ENCODE measurements around the gene ME1. TPM values are rescaled to one million over a fixed set of nuclear protein-coding genes. Genes with fewer than 3 reads are reported as not detected.

Gene ME1
- total RNA-seq, 5 donors from 2014 or later (not counting 1 experiment from before 2014, with no cell fraction given): 0.10 to 1.0 (median 0.88) TPM

DNA sequence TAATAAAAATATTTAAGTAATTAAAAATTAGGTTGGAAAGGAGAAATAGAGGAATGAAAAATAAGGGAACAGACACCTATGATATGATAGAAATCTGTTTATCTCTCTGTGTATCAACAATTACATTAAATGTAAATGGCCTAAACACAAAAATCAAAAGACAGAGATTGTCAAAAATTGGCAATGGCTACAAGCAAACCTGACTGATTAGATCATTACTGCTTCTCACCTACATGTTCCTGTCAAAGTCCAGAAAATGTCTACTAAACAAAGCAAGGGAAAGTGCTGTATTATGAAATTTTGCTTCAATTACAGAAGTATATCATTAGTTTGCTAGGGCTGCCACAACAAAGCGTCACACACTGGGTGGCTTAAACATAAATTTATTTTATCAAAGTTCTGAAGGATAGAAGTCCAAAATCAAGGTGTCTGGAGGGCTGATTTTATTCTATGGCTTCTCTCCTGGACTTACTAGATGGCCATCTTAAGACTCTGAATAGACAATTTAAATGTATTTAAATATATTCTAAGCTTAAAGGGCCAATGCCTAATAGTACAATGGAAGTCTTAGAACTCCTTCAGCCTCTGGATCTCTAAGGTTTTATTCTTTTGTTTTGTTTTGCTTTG, 6.3 kb downstream of the ME1 start:
- ATAC-seq (replicated peaks in 1 of 4): no peak

DNA sequence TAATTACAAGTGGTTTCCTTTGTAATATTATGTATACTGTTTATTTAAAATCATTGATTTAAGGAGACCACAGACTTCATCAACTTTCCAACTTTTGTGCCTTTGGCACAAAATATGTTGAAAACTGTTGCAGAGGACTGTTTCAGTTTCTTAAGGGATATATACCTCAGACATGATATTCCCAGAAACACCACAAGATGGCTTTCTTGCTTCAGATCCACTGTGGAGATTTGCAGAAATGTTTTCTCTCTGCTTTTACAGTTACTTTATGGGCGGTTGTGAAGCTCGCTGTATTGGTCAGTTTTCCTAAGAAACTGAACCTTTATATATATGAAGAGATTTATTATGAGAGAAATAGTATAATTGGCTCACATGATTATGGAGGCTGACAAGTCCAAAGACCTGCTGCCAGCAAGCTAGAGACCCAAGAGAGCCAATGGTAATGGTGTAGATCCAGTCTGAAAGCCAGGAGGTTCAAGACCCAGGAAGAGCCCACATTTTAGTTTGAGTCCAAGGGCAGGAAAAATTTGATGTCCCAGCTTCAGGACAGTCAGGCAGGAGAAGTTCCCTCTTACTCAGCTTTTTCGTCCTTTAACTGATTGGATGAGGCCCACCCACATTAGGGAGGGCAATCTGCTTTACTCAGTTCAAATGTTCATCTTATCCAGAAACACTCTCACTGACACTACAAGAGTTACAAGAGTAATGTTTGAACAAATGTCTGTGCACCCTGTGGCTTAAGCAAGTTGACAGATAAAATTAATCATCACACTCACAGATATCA, 12.8 kb downstream of the ME1 start:
- WGBS (ENCODE audit: insufficient coverage): 60% methylated on average over 1 of the region's 3 CpGs

More for the DNA sequence above, 6.3 kb downstream of the ME1 start:
- Mint-ChIP-seq H3K27me3 (peaks cover 0 to 3% of the 10 kb centered on the region in 2 donors), H3K36me3 (no peaks in the 10 kb centered on the region), H3K4me1 (no peaks in the 10 kb centered on the region), H3K9me3 (peaks cover 0 to 20% (median 11%) of the 10 kb centered on the region in 3 donors), H3K27ac (no peak overlapping the region), H3K4me3 (no peak overlapping the region)
- ChIA-PET CTCF (no interaction called here), POLR2A (no interaction called here)
- no peaks in the 10 kb centered on the region for H3K36me3 ChIP-seq (ENCODE audit: control insufficient read depth in 2 of 2, extremely low read depth in 1 of 2, insufficient read depth in 1 of 2, low read length in 1 of 2)
- H3K4me1 ChIP-seq (ENCODE audit: control insufficient read depth in 1 of 2, extremely low read depth in 1 of 2, insufficient read depth in 2 of 2, low read length in 2 of 2): no peaks in the 10 kb centered on the region
- no peak for DNase-seq
- WGBS (ENCODE audit: insufficient coverage): no CpG with 5 or more reads among the region's 1 CpG
- no peak overlapping the region for H3K4me3 ChIP-seq (ENCODE audit: control insufficient read depth in 1 of 2, extremely low read depth in 1 of 2, low read length in 1 of 2)
- H3K9me3 ChIP-seq: no peaks in the 10 kb centered on the region
- no peaks in the 10 kb centered on the region for H3K27me3 ChIP-seq (replicated peaks in 1 of 2; ENCODE audit: control insufficient read depth in 2 of 2, extremely low read depth in 1 of 2, insufficient read depth in 2 of 2, low read length in 1 of 2)
- H3K27ac ChIP-seq (ENCODE audit: low read length): no peak overlapping the region

DNA sequence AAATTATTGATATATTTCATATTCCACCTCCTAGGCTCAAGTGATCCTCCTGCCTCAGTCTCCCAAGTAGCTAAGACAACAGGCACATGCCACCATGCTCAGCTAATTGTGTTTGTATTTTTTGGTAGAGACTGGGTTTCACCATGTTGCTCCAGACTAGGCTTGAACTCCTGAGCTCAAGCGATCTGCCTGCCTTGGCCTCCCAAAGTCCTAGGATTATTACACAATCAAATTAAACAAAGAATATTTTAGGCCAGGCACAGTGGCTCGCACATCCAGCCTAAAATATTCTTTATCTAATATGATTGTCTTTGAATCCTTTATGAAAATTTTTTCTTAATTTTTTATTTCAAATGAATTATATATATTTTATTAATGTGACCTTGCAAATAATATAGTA, 17.8 kb downstream of the ME1 start:
- H3K27me3 ChIP-seq (replicated peaks in 1 of 2; ENCODE audit: control insufficient read depth in 2 of 2, extremely low read depth in 1 of 2, insufficient read depth in 2 of 2, low read length in 1 of 2): no peaks in the 10 kb centered on the region
- CTCF ChIA-PET: no interaction called here
- H3K9me3 Mint-ChIP-seq: peaks cover 0 to 2% (median 0%) of the 10 kb centered on the region in 3 donors
- no CpG with 5 or more reads among the region's 2 CpGs for WGBS (ENCODE audit: insufficient coverage)
- no peaks in the 10 kb centered on the region for H3K36me3 Mint-ChIP-seq
- no peak overlapping the region for H3K4me3 Mint-ChIP-seq
- H3K27ac Mint-ChIP-seq: no peak overlapping the region
- no peaks in the 10 kb centered on the region for H3K9me3 ChIP-seq
- DNase-seq (no peak), ATAC-seq (replicated peaks in 1 of 4) (no peak)
- POLR2A ChIA-PET: no interaction called here
- peaks cover 0 to 7% of the 10 kb centered on the region in 2 donors for H3K27me3 Mint-ChIP-seq
- no peak overlapping the region for H3K4me3 ChIP-seq (ENCODE audit: control insufficient read depth in 1 of 2, extremely low read depth in 1 of 2, low read length in 1 of 2)
- no peak overlapping the region for H3K27ac ChIP-seq (ENCODE audit: low read length)
- no peaks in the 10 kb centered on the region for H3K4me1 Mint-ChIP-seq
- H3K4me1 ChIP-seq (ENCODE audit: control insufficient read depth in 1 of 2, extremely low read depth in 1 of 2, insufficient read depth in 2 of 2, low read length in 2 of 2): no peaks in the 10 kb centered on the region
- no peaks in the 10 kb centered on the region for H3K36me3 ChIP-seq (ENCODE audit: control insufficient read depth in 2 of 2, extremely low read depth in 1 of 2, insufficient read depth in 1 of 2, low read length in 1 of 2)

More for the DNA sequence above, 12.8 kb downstream of the ME1 start:
- ChIA-PET POLR2A (no interaction called here), CTCF (no interaction called here)
- no peak for ATAC-seq (replicated peaks in 1 of 4)
- no peaks in the 10 kb centered on the region for H3K36me3 ChIP-seq (ENCODE audit: control insufficient read depth in 2 of 2, extremely low read depth in 1 of 2, insufficient read depth in 1 of 2, low read length in 1 of 2)
- H3K4me1 ChIP-seq (ENCODE audit: control insufficient read depth in 1 of 2, extremely low read depth in 1 of 2, insufficient read depth in 2 of 2, low read length in 2 of 2): no peaks in the 10 kb centered on the region
- H3K27ac Mint-ChIP-seq: no peak overlapping the region
- no peaks in the 10 kb centered on the region for H3K27me3 ChIP-seq (replicated peaks in 1 of 2; ENCODE audit: control insufficient read depth in 2 of 2, extremely low read depth in 1 of 2, insufficient read depth in 2 of 2, low read length in 1 of 2)
- H3K27me3 Mint-ChIP-seq: no peaks in the 10 kb centered on the region
- H3K9me3 ChIP-seq: no peaks in the 10 kb centered on the region
- no peaks in the 10 kb centered on the region for H3K36me3 Mint-ChIP-seq
- H3K27ac ChIP-seq (ENCODE audit: low read length): no peak overlapping the region
- H3K9me3 Mint-ChIP-seq: peaks cover 0 to 8% (median 2%) of the 10 kb centered on the region in 3 donors
- DNase-seq: no peak
- H3K4me1 Mint-ChIP-seq: no peaks in the 10 kb centered on the region
- no peak overlapping the region for H3K4me3 Mint-ChIP-seq
- no peak overlapping the region for H3K4me3 ChIP-seq (ENCODE audit: control insufficient read depth in 1 of 2, extremely low read depth in 1 of 2, low read length in 1 of 2)

DNA sequence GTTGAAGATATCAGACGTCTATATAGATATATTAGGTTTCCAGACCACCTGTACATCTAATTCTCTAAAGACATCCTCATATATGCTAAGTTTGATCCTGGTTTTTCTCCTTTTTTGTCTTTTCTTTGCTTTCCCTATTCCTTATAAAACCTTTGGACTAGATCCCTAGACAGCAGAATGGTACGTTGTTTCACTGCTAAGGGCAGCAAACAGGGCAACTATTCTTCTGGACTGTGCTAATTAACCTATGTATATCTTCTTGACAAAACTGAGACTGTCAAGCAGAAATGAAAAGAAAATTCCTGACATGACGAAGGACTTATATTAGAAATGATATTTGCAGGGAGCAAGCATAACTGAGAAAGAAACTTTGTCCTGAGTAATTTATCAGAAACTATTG, 19.1 kb downstream of the ME1 start:
- ATAC-seq (replicated peaks in 1 of 4) (no peak), DNase-seq (no peak)
- Mint-ChIP-seq H3K4me1 (no peaks in the 10 kb centered on the region), H3K27ac (no peak overlapping the region), H3K4me3 (no peak overlapping the region), H3K9me3 (no peaks in the 10 kb centered on the region), H3K27me3 (peaks cover 0 to 10% of the 10 kb centered on the region in 2 donors), H3K36me3 (no peaks in the 10 kb centered on the region)
- Histone ChIP-seq H3K4me1 (ENCODE audit: control insufficient read depth in 1 of 2, extremely low read depth in 1 of 2, insufficient read depth in 2 of 2, low read length in 2 of 2) (no peaks in the 10 kb centered on the region), H3K4me3 (ENCODE audit: control insufficient read depth in 1 of 2, extremely low read depth in 1 of 2, low read length in 1 of 2) (no peak overlapping the region), H3K9me3 (no peaks in the 10 kb centered on the region), H3K36me3 (ENCODE audit: control insufficient read depth in 2 of 2, extremely low read depth in 1 of 2, insufficient read depth in 1 of 2, low read length in 1 of 2) (no peaks in the 10 kb centered on the region), H3K27me3 (replicated peaks in 1 of 2; ENCODE audit: control insufficient read depth in 2 of 2, extremely low read depth in 1 of 2, insufficient read depth in 2 of 2, low read length in 1 of 2) (no peaks in the 10 kb centered on the region), H3K27ac (ENCODE audit: low read length) (no peak overlapping the region)
- WGBS (ENCODE audit: insufficient coverage): no CpG with 5 or more reads among the region's 3 CpGs
- CTCF ChIA-PET: no interaction called here
- POLR2A ChIA-PET: interaction anchor here in 1 of 2 donors (0.6 kb wide), 1 partner anchor 136 kb away, joined by 3 read pairs; no protein-coding TSS in a partner anchor

DNA sequence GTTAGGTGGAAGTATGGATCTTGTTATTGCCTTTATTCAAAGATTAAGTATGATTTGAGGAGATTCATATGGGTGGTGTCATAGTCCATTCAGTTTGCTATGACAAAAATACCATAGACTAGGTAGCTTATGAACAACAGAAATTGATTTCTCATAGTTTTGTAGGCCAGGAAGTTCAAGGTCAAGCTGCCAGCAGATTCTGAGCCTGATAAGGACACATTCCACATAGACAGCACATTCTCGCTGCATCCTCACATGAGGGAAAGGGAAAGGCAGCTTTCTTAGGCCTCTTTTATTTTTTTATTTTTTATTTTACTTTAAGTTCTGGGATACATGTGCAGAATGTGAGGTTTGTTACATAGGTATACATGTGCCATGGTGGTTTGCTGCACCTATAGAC, 27.7 kb downstream of the ME1 start:
- peaks cover 0 to 4% of the 10 kb centered on the region in 2 donors for H3K27me3 Mint-ChIP-seq
- H3K9me3 Mint-ChIP-seq: peaks cover 0 to 13% (median 3%) of the 10 kb centered on the region in 3 donors
- ChIA-PET CTCF (no interaction called here), POLR2A (no interaction called here)
- Histone ChIP-seq H3K27ac (ENCODE audit: low read length) (no peak overlapping the region), H3K4me1 (ENCODE audit: control insufficient read depth in 1 of 2, extremely low read depth in 1 of 2, insufficient read depth in 2 of 2, low read length in 2 of 2) (no peaks in the 10 kb centered on the region), H3K4me3 (ENCODE audit: control insufficient read depth in 1 of 2, extremely low read depth in 1 of 2, low read length in 1 of 2) (no peak overlapping the region), H3K36me3 (ENCODE audit: control insufficient read depth in 2 of 2, extremely low read depth in 1 of 2, insufficient read depth in 1 of 2, low read length in 1 of 2) (no peaks in the 10 kb centered on the region), H3K27me3 (replicated peaks in 1 of 2; ENCODE audit: control insufficient read depth in 2 of 2, extremely low read depth in 1 of 2, insufficient read depth in 2 of 2, low read length in 1 of 2) (no peaks in the 10 kb centered on the region), H3K9me3 (no peaks in the 10 kb centered on the region)
- no peaks in the 10 kb centered on the region for H3K36me3 Mint-ChIP-seq
- ATAC-seq (replicated peaks in 1 of 4) (no peak), DNase-seq (no peak)
- WGBS (ENCODE audit: insufficient coverage): no CpG with 5 or more reads among the region's 1 CpG
- H3K4me1 Mint-ChIP-seq: no peaks in the 10 kb centered on the region
- H3K27ac Mint-ChIP-seq: no peak overlapping the region
- no peak overlapping the region for H3K4me3 Mint-ChIP-seq

DNA sequence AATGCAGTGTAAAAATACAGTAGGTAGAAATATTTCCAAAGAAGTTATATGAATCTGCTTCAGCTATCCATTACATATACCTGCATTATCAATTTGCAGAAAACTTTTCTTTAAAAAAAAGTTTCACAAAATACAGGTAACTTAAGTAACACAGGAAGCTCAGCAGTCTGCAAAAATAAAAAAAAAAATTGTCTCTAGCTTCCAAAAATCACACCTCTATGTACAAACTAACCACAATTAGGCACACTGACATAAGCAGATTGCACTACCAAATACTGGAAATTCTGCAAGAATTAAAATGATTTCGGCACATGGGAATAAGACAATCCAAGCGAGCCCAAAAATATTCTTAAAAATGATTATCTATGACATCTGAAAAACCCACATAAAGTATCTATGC, 41.2 kb downstream of the ME1 start:
- peaks cover 0 to 2% of the 10 kb centered on the region in 2 experiments for H3K27me3 ChIP-seq (replicated peaks in 1 of 2; ENCODE audit: control insufficient read depth in 2 of 2, extremely low read depth in 1 of 2, insufficient read depth in 2 of 2, low read length in 1 of 2)
- no peak overlapping the region for H3K4me3 Mint-ChIP-seq
- no peaks in the 10 kb centered on the region for H3K4me1 ChIP-seq (ENCODE audit: control insufficient read depth in 1 of 2, extremely low read depth in 1 of 2, insufficient read depth in 2 of 2, low read length in 2 of 2)
- ChIA-PET POLR2A (no interaction called here), CTCF (no interaction called here)
- no peaks in the 10 kb centered on the region for H3K36me3 ChIP-seq (ENCODE audit: control insufficient read depth in 2 of 2, extremely low read depth in 1 of 2, insufficient read depth in 1 of 2, low read length in 1 of 2)
- H3K36me3 Mint-ChIP-seq: no peaks in the 10 kb centered on the region
- no peak overlapping the region for H3K4me3 ChIP-seq (ENCODE audit: control insufficient read depth in 1 of 2, extremely low read depth in 1 of 2, low read length in 1 of 2)
- ATAC-seq (replicated peaks in 1 of 4): no peak
- H3K9me3 ChIP-seq: no peaks in the 10 kb centered on the region
- no peak for DNase-seq
- H3K27ac Mint-ChIP-seq: no peak overlapping the region
- no peak overlapping the region for H3K27ac ChIP-seq (ENCODE audit: low read length)
- no CpG with 5 or more reads among the region's 2 CpGs for WGBS (ENCODE audit: insufficient coverage)
- no peaks in the 10 kb centered on the region for H3K9me3 Mint-ChIP-seq
- peaks cover 0 to 3% of the 10 kb centered on the region in 2 donors for H3K27me3 Mint-ChIP-seq
- no peaks in the 10 kb centered on the region for H3K4me1 Mint-ChIP-seq

All from T-cell (primary cell).